Measurements from ENCODE around the gene GOLGA3.
"Not testable (repeated sequence)": the region's sequence is repeated elsewhere in the genome, so short reads cannot be mapped to it uniquely, and the experiment has no call there.

The GOLGA3 gene

GRCh38 chr12:132847363-132848356 lies 19.0 kb upstream of the GOLGA3 start:
- DNase-seq (ENCODE audit: low read depth), result no peak

- not testable (repeated sequence) for DNase-seq (ENCODE audit: low read depth)
Measured at GRCh38 chr12:132844681-132845080, 16.0 kb upstream of the GOLGA3 start.

GRCh38 chr12:132842449-132843045 lies 13.9 kb upstream of the GOLGA3 start:
- DNase-seq (ENCODE audit: low read depth), result no peak

GRCh38 chr12:132841151-132841550 lies 12.5 kb upstream of the GOLGA3 start:
- DNase-seq (ENCODE audit: low read depth), result no peak

GRCh38 chr12:132840536-132840935 lies 11.9 kb upstream of the GOLGA3 start:
- DNase-seq (ENCODE audit: low read depth), result no peak

GRCh38 chr12:132839558-132840235 lies 11.0 kb upstream of the GOLGA3 start:
- DNase-seq (ENCODE audit: low read depth), result no peak

GRCh38 chr12:132838410-132839080 lies 9.9 kb upstream of the GOLGA3 start:
- no peak for DNase-seq (ENCODE audit: low read depth)

GRCh38 chr12:132837693-132838409 lies 9.2 kb upstream of the GOLGA3 start:
- no peak for DNase-seq (ENCODE audit: low read depth)

- DNase-seq (ENCODE audit: low read depth), result no peak
Measured at GRCh38 chr12:132836795-132837331, 8.2 kb upstream of the GOLGA3 start.

GRCh38 chr12:132836230-132836629 lies 7.6 kb upstream of the GOLGA3 start:
- not testable (repeated sequence) for DNase-seq (ENCODE audit: low read depth)

GRCh38 chr12:132835076-132836025 lies 6.7 kb upstream of the GOLGA3 start:
- DNase-seq (ENCODE audit: low read depth), result no peak

- no peak for DNase-seq (ENCODE audit: low read depth)
Measured at GRCh38 chr12:132834181-132834711, 5.6 kb upstream of the GOLGA3 start.

GRCh38 chr12:132833341-132833740 lies 4.7 kb upstream of the GOLGA3 start:
- DNase-seq (ENCODE audit: low read depth), result no peak

GRCh38 chr12:132831771-132832170 lies 3.1 kb upstream of the GOLGA3 start:
- no peak for DNase-seq (ENCODE audit: low read depth)

GRCh38 chr12:132827763-132828703 lies 636 bp downstream of the GOLGA3 start:
- DNase-seq (ENCODE audit: low read depth), result peak; percentile 16

GRCh38 chr12:132825861-132826260 lies 2.8 kb downstream of the GOLGA3 start:
- no peak for DNase-seq (ENCODE audit: low read depth)

GRCh38 chr12:132825089-132825488 lies 3.6 kb downstream of the GOLGA3 start:
- DNase-seq (ENCODE audit: low read depth), result no peak

- DNase-seq (ENCODE audit: low read depth), result no peak
Measured at GRCh38 chr12:132824053-132824452, 4.6 kb downstream of the GOLGA3 start.

GRCh38 chr12:132818562-132818961 lies 10.1 kb downstream of the GOLGA3 start:
- no peak for DNase-seq (ENCODE audit: low read depth)

Data from activated gamma-delta T cell treated with anti-CD3 and anti-CD28 coated beads, Interleukin-2, amount 50 U/mL, for 16 hours (primary cell).